ENCODE results near the gene PPP1R26. TPM values are rescaled to one million over a fixed set of nuclear protein-coding genes. Genes with fewer than 3 reads are reported as not detected.

Gene PPP1R26
- total and polyA plus RNA-seq, 2 of the 8 experiments (the other 6 are each of a cell fraction or from before 2014, with no cell fraction given), result 9.8 to 32.7 TPM

GRCh38 chr9:135485385-135485784 lies 5.8 kb downstream of the PPP1R26 start:
- POLR2A ChIA-PET (ENCODE audit: partially characterized antibody), result interaction anchor here (1.4 kb wide), 1 partner anchor 30 kb away, joined by 3 read pairs; no protein-coding TSS in a partner anchor
- CTCF ChIA-PET (ENCODE audit: partially characterized antibody), result no interaction called here

More at GRCh38 chr9:135485385-135485784, 5.8 kb downstream of the PPP1R26 start:
- H2AFZ ChIP-seq (ENCODE audit: low read length), result no peak overlapping the region
- no peak overlapping the region for H2BK5ac ChIP-seq (ENCODE audit: low read depth, low read length)
- DNase-seq (ENCODE audit: low read depth in 1 of 2, low spot score in 2 of 2) (no peak), FAIRE-seq (no peak)
- peaks cover 3% of the 10 kb centered on the region; the same call in 1 of the 2 replicates for H3K23me2 ChIP-seq (ENCODE audit: low read depth, low read length)
- no peak overlapping the region for H2BK15ac ChIP-seq (ENCODE audit: low read length)
- H2BK120ac ChIP-seq (replicated peaks; ENCODE audit: low read depth, low read length), result no peak overlapping the region
- no peaks in the 10 kb centered on the region; a peak in 1 of 7 replicates for H3K27me3 ChIP-seq (replicated peaks in 1 of 4; ENCODE audit: control insufficient read depth in 3 of 4, extremely low read depth in 1 of 4, insufficient read depth in 3 of 4, low read length in 3 of 4)
- H4K91ac ChIP-seq (replicated peaks; ENCODE audit: insufficient read length, low read length), result no peak overlapping the region
- H4K20me1 ChIP-seq (replicated peaks in 1 of 2; ENCODE audit: control insufficient read depth in 1 of 2, insufficient read depth in 2 of 2, low read length in 2 of 2), result peaks cover 9 to 10% of the 10 kb centered on the region in 2 experiments
- H3K9ac ChIP-seq (replicated peaks in 1 of 4; ENCODE audit: extremely low read depth in 1 of 4, low read depth in 3 of 4, low read length in 3 of 4), result no peak overlapping the region
- TF ChIP-seq POLR2A (IDR thresholded peaks at IDR 0.05; ENCODE audit: control extremely low read depth in 1 of 2, low read depth in 2 of 2, low read length in 2 of 2) (no peak), EP300 (IDR thresholded peaks at IDR 0.05; ENCODE audit: borderline replicate concordance in 1 of 2, low read depth in 2 of 2, low read length in 2 of 2) (no peak), RNF2 (IDR thresholded peaks at IDR 0.05; ENCODE audit: borderline replicate concordance, low read depth, low read length, missing control alignments, poor library complexity, severe bottlenecking) (no peak), RBBP5 (IDR thresholded peaks at IDR 0.05; ENCODE audit: borderline replicate concordance, low read depth, low read length) (no peak), SRF (IDR thresholded peaks at IDR 0.05; ENCODE audit: low read depth, low read length) (no peak), KDM5A (IDR thresholded peaks at IDR 0.05; ENCODE audit: low read length) (no peak), NANOG (IDR thresholded peaks at IDR 0.05; ENCODE audit: insufficient read depth, low read depth, low read length, poor library complexity, severe bottlenecking) (no peak), TBP (IDR thresholded peaks at IDR 0.05; ENCODE audit: low read depth, low read length) (no peak)
- TF ChIP-seq, protein P1, sequence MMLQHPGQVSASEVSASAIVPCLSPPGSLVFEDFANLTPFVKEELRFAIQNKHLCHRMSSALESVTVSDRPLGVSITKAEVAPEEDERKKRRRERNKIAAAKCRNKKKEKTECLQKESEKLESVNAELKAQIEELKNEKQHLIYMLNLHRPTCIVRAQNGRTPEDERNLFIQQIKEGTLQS (IDR thresholded peaks at IDR 0.05; ENCODE audit: insufficient read depth, low read depth, low read length), result no peak
- TF ChIP-seq, protein P2, sequence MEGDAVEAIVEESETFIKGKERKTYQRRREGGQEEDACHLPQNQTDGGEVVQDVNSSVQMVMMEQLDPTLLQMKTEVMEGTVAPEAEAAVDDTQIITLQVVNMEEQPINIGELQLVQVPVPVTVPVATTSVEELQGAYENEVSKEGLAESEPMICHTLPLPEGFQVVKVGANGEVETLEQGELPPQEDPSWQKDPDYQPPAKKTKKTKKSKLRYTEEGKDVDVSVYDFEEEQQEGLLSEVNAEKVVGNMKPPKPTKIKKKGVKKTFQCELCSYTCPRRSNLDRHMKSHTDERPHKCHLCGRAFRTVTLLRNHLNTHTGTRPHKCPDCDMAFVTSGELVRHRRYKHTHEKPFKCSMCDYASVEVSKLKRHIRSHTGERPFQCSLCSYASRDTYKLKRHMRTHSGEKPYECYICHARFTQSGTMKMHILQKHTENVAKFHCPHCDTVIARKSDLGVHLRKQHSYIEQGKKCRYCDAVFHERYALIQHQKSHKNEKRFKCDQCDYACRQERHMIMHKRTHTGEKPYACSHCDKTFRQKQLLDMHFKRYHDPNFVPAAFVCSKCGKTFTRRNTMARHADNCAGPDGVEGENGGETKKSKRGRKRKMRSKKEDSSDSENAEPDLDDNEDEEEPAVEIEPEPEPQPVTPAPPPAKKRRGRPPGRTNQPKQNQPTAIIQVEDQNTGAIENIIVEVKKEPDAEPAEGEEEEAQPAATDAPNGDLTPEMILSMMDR (IDR thresholded peaks at IDR 0.05; ENCODE audit: control extremely low read depth in 1 of 3, insufficient read depth in 1 of 3, low read depth in 1 of 3, low read length in 3 of 3), result no peak
- H3K4me3 ChIP-seq (ENCODE audit: extremely low read depth in 1 of 4, insufficient read depth in 2 of 4, low read depth in 3 of 4, low read length in 4 of 4), result no peak overlapping the region
- no peak overlapping the region for H3K14ac ChIP-seq (ENCODE audit: insufficient read length)
- no peak overlapping the region for H3K4ac ChIP-seq (replicated peaks; ENCODE audit: insufficient read length, low read depth, low read length)
- no peak overlapping the region for H3K4me2 ChIP-seq (ENCODE audit: insufficient read depth in 1 of 2, low read depth in 2 of 2, low read length in 2 of 2)
- H3K23ac ChIP-seq (ENCODE audit: insufficient read length), result no peak overlapping the region
- no peak overlapping the region for H3K18ac ChIP-seq (ENCODE audit: extremely low read depth, low read length)
- H4K5ac ChIP-seq (ENCODE audit: insufficient read length, low read depth, low read length), result no peak overlapping the region
- H3K27ac ChIP-seq (ENCODE audit: low read depth, low read length), result no peak overlapping the region
- H3K79me1 ChIP-seq (ENCODE audit: low read depth, low read length), result peaks cover 4% of the 10 kb centered on the region; the same call in 1 of the 2 replicates
- H2BK20ac ChIP-seq (ENCODE audit: low read length), result no peak overlapping the region
- WGBS, 2 experiments (ENCODE audit: extremely low coverage in 1 of 2, insufficient coverage in 1 of 2, insufficient read length in 1 of 2, insufficient replicate concordance in 2 of 2, low coverage in 1 of 2, low lambda C conversion rate in 2 of 2, missing lambda C conversion rate in 1 of 2), result 90% methylated on average over 24 of the region's 25 CpGs; no CpG with 5 or more reads in 1 of the 2 experiments
- H3K9me3 ChIP-seq (ENCODE audit: insufficient read depth in 2 of 2, low read depth in 1 of 2, low read length in 1 of 2), result no peaks in the 10 kb centered on the region
- H4K8ac ChIP-seq (ENCODE audit: extremely low read depth, insufficient read depth, low read length), result no peak overlapping the region
- peaks cover 3 to 20% of the 10 kb centered on the region in 2 experiments; a peak in 2 of 4 replicates for H3K79me2 ChIP-seq (ENCODE audit: control insufficient read depth in 1 of 2, insufficient read depth in 2 of 2, low read length in 2 of 2)
- no peak overlapping the region for H3K56ac ChIP-seq (replicated peaks; ENCODE audit: insufficient read length, low read depth, low read length)
- H3K4me1 ChIP-seq (replicated peaks in 1 of 4; ENCODE audit: control insufficient read depth in 3 of 4, insufficient read depth in 4 of 4, low read length in 3 of 4), result peaks cover 0 to 6% (median 2%) of the 10 kb centered on the region in 4 experiments; a peak in 6 of 7 replicates
- peaks cover 17 to 50% (median 42%) of the 10 kb centered on the region in 4 experiments for H3K36me3 ChIP-seq (ENCODE audit: control insufficient read depth in 2 of 4, insufficient read depth in 4 of 4, low read length in 3 of 4)
- no peak overlapping the region for H2AK5ac ChIP-seq (ENCODE audit: low read depth, low read length)
- no peak overlapping the region for H2BK12ac ChIP-seq (ENCODE audit: low read depth, low read length)
